ENCODE data around the gene PADI6. TPM values are rescaled to one million over a fixed set of nuclear protein-coding genes. Genes with fewer than 3 reads are reported as not detected.

PADI6 gene
- total RNA-seq, 1 donor from 2014 or later = not detected

GRCh38 chr1:17356387-17357026, 15.5 kb upstream of the PADI6 start:
- DNase-seq (ENCODE audit: low read depth, low spot score) = no peak

DNA sequence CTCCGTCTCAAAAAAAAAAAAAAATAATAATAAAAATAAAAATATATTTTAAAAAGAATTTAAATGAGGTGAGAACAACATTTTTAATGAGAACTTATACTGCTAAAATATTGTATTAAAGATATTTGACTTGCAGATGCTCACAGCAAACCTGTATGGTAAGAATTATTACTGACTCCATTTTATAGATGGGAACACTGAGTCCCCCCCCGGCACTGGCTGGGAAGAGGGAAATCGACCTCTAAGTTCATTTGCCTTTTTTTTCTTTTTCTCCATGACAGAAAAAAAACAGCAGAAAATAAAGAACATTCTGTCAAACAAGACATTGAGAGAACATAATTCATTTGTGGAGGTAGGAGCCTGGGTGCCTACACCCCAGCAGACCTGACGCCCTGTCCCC, 13.4 kb upstream of the PADI6 start:
- DNase-seq (ENCODE audit: low read depth, low spot score) = no peak

- no peak for DNase-seq (ENCODE audit: low read depth, low spot score)
These were observed 13.0 kb upstream of the PADI6 start for GRCh38 chr1:17359031-17359430.

DNA sequence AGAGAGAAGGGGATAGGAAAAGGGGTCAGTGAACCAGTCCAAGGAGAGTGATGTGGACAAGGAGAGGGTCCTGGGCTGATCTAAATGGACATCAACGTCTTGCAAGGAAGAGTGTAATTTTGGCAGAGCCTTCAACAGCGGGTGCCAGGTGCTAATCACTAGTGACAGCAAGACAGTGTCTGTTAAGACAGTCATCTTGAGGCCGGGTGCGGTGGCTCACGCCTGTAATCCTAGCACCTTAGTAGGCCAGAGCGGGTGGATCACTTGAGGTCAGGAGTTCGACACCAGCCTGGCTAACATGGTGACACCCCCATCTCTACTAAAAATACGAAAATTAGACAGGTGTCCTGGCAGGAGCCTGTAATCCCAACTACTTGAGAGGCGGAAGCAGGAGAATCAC, 12.2 kb upstream of the PADI6 start:
- DNase-seq (ENCODE audit: low read depth, low spot score) = no peak

DNA sequence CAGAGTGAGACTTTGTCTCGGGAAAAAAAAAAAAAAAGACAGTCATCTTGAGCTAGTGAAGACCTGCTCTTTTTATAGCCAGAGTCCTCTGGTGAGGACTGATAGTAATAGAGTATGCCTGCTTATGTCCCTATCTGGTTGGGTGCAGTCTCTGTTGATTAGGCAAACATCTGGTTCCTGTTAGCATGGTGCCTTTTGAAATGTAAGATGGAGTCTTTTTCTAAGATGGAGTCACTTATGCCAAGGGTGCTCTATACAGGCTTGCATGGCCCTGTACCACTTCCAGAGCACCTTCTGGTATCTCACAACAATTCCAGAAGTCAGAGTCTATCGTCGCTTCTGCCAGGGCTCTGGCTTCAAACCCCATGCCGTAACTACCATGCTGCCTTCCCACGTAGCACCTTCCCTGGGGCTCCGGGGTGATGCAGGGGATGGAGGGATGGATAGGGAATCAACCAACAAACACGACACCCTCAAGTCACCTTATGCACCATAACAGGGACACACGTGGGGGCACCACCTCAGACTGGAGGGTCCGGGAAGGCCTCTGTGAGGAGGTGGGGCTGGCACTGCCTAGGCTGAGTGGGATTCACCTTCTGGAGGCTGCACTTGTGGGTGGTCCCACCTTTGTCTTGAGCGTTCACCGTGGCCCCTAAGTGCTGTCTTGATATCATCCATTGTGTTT, 11.6 kb upstream of the PADI6 start:
- DNase-seq (ENCODE audit: low read depth, low spot score) = no peak

GRCh38 chr1:17361687-17362086, 10.3 kb upstream of the PADI6 start:
- no peak for DNase-seq (ENCODE audit: low read depth, low spot score)

- DNase-seq (ENCODE audit: low read depth, low spot score) = no peak
These were observed 8.6 kb upstream of the PADI6 start for GRCh38 chr1:17363351-17363750.

- DNase-seq (ENCODE audit: low read depth, low spot score) = no peak
These were observed 8.2 kb upstream of the PADI6 start for GRCh38 chr1:17363771-17364170.

GRCh38 chr1:17365293-17365692, 6.7 kb upstream of the PADI6 start:
- DNase-seq (ENCODE audit: low read depth, low spot score) = no peak

GRCh38 chr1:17369466-17369865, 2.5 kb upstream of the PADI6 start:
- DNase-seq (ENCODE audit: low read depth, low spot score) = no peak

- no peak for DNase-seq (ENCODE audit: low read depth, low spot score)
These were observed 1.4 kb upstream of the PADI6 start for GRCh38 chr1:17370618-17371017.

DNA sequence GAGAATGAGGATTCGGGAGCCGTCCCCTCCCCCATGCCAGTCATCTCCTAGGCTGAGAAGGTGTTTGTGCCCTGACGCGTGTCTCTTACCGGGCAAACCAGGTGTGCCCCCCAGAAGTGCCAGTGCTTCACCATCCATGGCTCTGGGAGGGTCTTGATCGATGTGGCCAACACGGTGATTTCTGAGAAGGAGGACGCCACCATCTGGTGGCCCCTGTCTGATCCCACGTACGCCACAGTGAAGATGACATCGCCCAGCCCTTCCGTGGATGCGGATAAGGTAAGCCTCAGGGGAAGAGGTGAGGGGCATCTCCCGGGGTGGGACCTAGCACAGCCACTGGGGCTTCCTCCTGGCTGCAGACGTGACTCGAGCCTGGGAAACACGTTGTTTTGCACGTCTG, 959 bp downstream of the PADI6 start:
- DNase-seq (ENCODE audit: low read depth, low spot score) = no peak

DNA sequence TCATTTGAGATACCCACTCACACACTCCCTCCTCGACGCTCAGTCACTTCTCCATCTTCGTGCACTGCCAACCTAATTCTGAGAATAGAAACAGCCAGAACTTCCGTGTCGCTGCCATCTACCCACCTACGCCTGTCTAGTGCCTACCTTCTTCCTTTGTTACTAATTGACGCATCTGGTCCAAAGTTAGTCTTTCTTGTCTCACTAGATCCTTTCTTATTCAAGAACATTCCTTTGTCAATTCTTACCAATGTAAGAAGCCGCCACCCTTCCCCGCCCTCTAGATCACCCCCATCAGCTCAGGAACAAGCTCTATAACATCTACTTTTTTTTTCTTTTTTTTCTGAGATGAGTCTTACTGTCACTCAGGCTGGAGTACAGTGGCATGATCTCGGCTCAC, 3.7 kb downstream of the PADI6 start:
- no peak for DNase-seq (ENCODE audit: low read depth, low spot score)

GRCh38 chr1:17377325-17377953, 5.4 kb downstream of the PADI6 start:
- no peak for DNase-seq (ENCODE audit: low read depth, low spot score)

- no peak for DNase-seq (ENCODE audit: low read depth, low spot score)
These were observed 9.2 kb downstream of the PADI6 start for GRCh38 chr1:17381161-17381560.

DNA sequence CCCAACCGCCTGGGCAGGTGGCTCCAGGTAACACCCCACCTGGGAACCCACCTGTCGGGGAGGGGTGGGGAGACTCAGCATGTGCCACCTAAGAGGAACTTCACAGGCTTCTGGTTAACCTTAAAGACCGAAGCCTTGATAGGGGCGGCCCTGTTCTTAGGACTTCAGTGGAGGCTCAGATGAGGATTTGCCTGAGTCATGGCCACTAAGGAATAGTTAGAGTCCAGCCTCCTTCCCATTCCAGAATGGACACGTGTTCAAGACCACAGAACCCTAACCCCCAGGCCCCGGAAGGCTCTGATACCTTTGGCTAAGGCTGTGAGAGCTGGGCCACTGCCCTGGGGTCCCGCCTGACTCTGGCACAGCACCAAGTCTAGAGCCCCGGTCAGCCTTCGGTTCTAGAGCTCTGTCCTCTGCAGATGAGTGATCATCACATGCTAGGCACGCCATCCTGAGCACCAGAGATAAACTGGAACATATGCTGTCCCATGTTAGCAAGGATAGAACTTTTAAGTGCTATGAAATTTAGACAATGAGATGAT, 20.3 kb downstream of the PADI6 start:
- no peak for DNase-seq (ENCODE audit: low read depth, low spot score)

GRCh38 chr1:17393230-17393629, 21.2 kb downstream of the PADI6 start:
- DNase-seq (ENCODE audit: low read depth, low spot score) = no peak

DNA sequence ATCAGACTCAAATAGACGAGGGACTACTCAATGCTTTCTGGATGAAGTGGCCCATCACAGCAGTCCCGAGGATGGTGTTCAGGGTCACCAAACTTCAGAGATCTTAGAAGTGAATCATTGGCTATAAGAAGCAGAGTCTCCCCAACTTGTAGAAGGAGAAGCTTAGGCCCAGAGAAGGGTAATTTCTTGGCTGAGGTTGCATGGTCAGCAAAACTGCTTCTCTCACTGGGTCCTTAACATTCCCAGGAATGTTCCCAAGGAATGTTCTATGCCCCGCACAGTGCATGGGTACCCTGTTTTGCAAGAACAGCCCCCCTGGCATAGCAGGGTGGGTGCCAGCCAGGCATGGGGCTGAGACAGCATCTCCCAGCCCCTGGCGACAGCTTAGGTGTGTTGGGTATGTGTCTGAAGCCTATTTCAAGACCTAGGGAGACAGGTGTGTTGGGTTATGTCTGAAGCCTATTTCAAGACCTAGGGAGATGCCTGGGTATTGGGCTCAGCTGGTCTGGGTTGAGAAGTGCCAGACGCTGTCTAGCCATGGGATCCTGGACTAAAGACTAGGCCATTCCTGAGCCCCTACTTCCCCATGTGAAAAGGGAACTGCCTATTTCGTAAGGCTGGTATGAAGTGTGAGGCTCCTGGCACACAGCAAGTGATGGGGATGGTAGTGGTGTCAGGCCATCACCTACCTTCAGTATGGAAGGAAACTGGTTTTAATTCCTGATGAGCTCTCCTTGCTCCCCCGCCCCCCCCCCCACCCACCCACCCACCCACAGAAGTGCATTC, 26.1 kb downstream of the PADI6 start:
- DNase-seq (ENCODE audit: low read depth, low spot score) = no peak

DNA sequence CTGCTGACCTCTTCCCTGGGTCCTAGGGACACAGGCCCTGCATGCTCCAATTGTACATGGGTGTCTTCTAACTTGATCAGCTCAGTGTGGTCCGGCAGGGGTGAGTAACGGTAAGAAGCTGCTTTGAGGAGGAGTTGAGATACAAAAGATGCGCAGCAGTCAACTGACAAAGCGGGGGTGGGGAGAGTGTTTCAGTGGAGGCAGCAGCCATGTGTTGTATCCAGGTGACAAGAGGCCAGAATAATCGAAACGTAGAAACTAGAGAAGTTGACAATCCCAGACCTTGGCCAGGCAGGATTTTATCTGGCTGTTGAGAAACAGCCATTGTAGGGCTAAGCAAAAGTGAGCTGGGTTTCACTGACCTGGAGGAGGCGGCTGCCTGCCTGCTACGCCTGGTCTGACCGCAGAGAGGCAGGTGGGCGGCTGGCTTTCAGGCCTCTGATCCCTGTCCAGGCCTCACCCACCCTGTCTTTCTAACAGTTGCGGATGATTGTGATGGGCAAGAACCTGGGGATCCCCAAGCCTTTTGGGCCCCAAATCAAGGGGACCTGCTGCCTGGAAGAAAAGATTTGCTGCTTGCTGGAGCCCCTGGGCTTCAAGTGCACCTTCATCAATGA, 28.8 kb downstream of the PADI6 start:
- DNase-seq (ENCODE audit: low read depth, low spot score) = no peak

GRCh38 chr1:17401841-17402240, 29.8 kb downstream of the PADI6 start:
- no peak for DNase-seq (ENCODE audit: low read depth, low spot score)

GRCh38 chr1:17403081-17403480, 31.1 kb downstream of the PADI6 start:
- no peak for DNase-seq (ENCODE audit: low read depth, low spot score)
